Measurements from ENCODE around the gene CABP1.

- TF ChIP-seq CTCF (IDR thresholded peaks at IDR 0.05) (no peak), POLR2AphosphoS5 (IDR thresholded peaks at IDR 0.05) (no peak), POLR2A (IDR thresholded peaks at IDR 0.05; ENCODE audit: low read depth) (no peak)
These were observed 53.4 kb downstream of the CABP1 start for GRCh38 chr12:120693848-120694247.
